Tibial nerve (tissue), 3 donors: Measurements from ENCODE around the gene P2RY11.

ENCODE experiments used
- CTCF ChIP-seq, 5 experiments: fragments of 200-600 bp in 3 of 5; fragments of 450-650 bp in 2 of 5; sonication (generic) in 3 of 5; IDR thresholded peaks; one replicate each; pipeline ENCODE4 v1.5.1; 2016 to 2019; ENCODE audit warnings: antibody characterized with exemption in 5 of 5, mild to moderate bottlenecking in 3 of 5, moderate library complexity in 2 of 5
- POLR2A ChIP-seq, 2 donors: fragments of 450-650 bp; IDR thresholded peaks; one replicate each; pipeline ENCODE4 v1.6.1; 2017; ENCODE audit warnings: antibody characterized with exemption in 2 of 2, mild to moderate bottlenecking in 2 of 2, moderate library complexity in 2 of 2

- no peak for TF ChIP-seq CTCF (IDR thresholded peaks at IDR 0.05)
- no peak for TF ChIP-seq POLR2A (IDR thresholded peaks at IDR 0.05)
These were observed 40.6 kb upstream of the P2RY11 start for GRCh38 chr19:10070730-10071446.
